Kidney (tissue), 14 donors: ENCODE measurements around the gene SEPTIN8. TPM values are rescaled to one million over a fixed set of nuclear protein-coding genes. Genes with fewer than 3 reads are reported as not detected.

Source experiments
- DNase-seq, 5 donors: peaks; one replicate each; pipeline ENCODE4 v3.0.0-alpha.2; 2013 to 2020
- FAIRE-seq: peaks from 2 replicates; lab custom pipeline; 2012; peaks lifted over from hg19 to GRCh38; lab: Jason Lieb, UNC
- H3K27ac ChIP-seq, 2 donors: one replicate each; pipeline ENCODE4 v1.7.0; 2013; ENCODE audit warnings: low read depth in 2 of 2, low read length in 2 of 2, inconsistent platforms in 1 of 2
- H3K27me3 ChIP-seq: one replicate; pipeline ENCODE4 v1.7.1; 2013; ENCODE audit warnings: low read length, inconsistent platforms; ENCODE audit not compliant: control insufficient read depth, insufficient read depth
- H3K36me3 ChIP-seq, 3 donors: one replicate each; pipeline versions ENCODE4 v1.7.0 to v1.7.1; 2013; ENCODE audit warnings: low read length in 3 of 3, control low read depth in 1 of 3, inconsistent platforms in 1 of 3; ENCODE audit not compliant: insufficient read depth in 3 of 3, control insufficient read depth in 2 of 3
- H3K4me1 ChIP-seq, 3 donors: one replicate each; pipeline versions ENCODE4 v1.7.0 to v1.7.1; 2013; ENCODE audit warnings: low read length in 3 of 3, inconsistent platforms in 1 of 3, low read depth in 1 of 3; ENCODE audit not compliant: control insufficient read depth in 2 of 3, insufficient read depth in 2 of 3
- H3K4me3 ChIP-seq, 3 donors: one replicate each; pipeline versions ENCODE4 v1.7.0 to v1.8.1; 2013; ENCODE audit warnings: low read length in 3 of 3, control low read depth in 1 of 3, inconsistent platforms in 1 of 3
- H3K9ac ChIP-seq, 3 donors: one replicate each; pipeline versions ENCODE4 v1.7.0 to v1.7.1; 2013; ENCODE audit warnings: low read length in 3 of 3, control low read depth in 1 of 3, inconsistent platforms in 1 of 3
- H3K9me3 ChIP-seq, 3 donors: one replicate each; pipeline versions ENCODE4 v1.7.0 to v1.7.1; 2013; ENCODE audit warnings: low read length in 3 of 3, control low read depth in 1 of 3, inconsistent platforms in 1 of 3; ENCODE audit not compliant: control insufficient read depth in 2 of 3, insufficient read depth in 1 of 3
- CTCF ChIP-seq: IDR thresholded peaks from 3 replicates; pipeline ENCODE4 v1.5.1; 2012; ENCODE audit warnings: mild to moderate bottlenecking, moderate library complexity, borderline replicate concordance; ENCODE audit not compliant: insufficient read depth; ENCODE audit errors: extremely low read depth
- intact Hi-C: fragments of 100-400 bp; cut with DNase I; formaldehyde crosslinking; loops from one replicate; pipeline ENCODE4 v1.11.1; 2022
- polyA plus RNA-seq: library from polyadenylated mRNA; stranded (reverse); fragments of 350-450 nt; fragmentation: Illumina TruSeq; extraction: RNeasy Lipid Tissue Mini Kit (QIAGEN cat#74804); gene quantifications from one replicate; pipeline ENCODE4 v1.2.3, GENCODE V29; 2014; ENCODE audit warnings: low read depth, low replicate concordance; ENCODE audit not compliant: insufficient read depth
- total RNA-seq: library from RNA; stranded (reverse); fragmentation: NEBNext Ultra II Directional; extraction: Animal tissue kit (Norgen Biotek cat#: 25700); gene quantifications from one replicate; pipeline ENCODE4 v1.2.1, GENCODE V29; 2021
- donor health status: control.
- donor health status: control.
- donor health status: control.
- donor health status: control.
- donor health status: control.
- donor health status: DM: yes; HTN: yes; CAD: no.
- donor health status: Normal renal cell carcinoma (clear cell type).

Gene SEPTIN8
- total and polyA plus RNA-seq, 2 donors from 2014 or later: 24.9 to 54.4 TPM

- FAIRE-seq (no peak), DNase-seq (peak in 1 of 5 donors; percentile 18)
- H3K27ac ChIP-seq: no peak overlapping the region
- peaks cover 2 to 48% (median 28%) of the 10 kb centered on the region in 3 donors for H3K36me3 ChIP-seq
- TF ChIP-seq CTCF: no peak
- H3K4me1 ChIP-seq: no peaks in the 10 kb centered on the region
- H3K4me3 ChIP-seq: no peak overlapping the region
- intact Hi-C loops: no loop called here
- no peaks in the 10 kb centered on the region for H3K9me3 ChIP-seq
- no peak overlapping the region for H3K9ac ChIP-seq
- H3K27me3 ChIP-seq: no peaks in the 10 kb centered on the region
Measured at GRCh38 chr5:132761321-132762240, 15.5 kb downstream of the SEPTIN8 start.

GRCh38 chr5:132760601-132761317 lies 16.3 kb downstream of the SEPTIN8 start:
- H3K9ac ChIP-seq: no peak overlapping the region
- no peaks in the 10 kb centered on the region for H3K4me1 ChIP-seq
- no peak for TF ChIP-seq CTCF
- FAIRE-seq: no peak
- peaks cover 2 to 48% (median 28%) of the 10 kb centered on the region in 3 donors for H3K36me3 ChIP-seq
- no peaks in the 10 kb centered on the region for H3K27me3 ChIP-seq
- H3K9me3 ChIP-seq: no peaks in the 10 kb centered on the region
- H3K27ac ChIP-seq: no peak overlapping the region
- intact Hi-C loops: no loop called here
- peak in 1 of 5 donors; percentile 19 for DNase-seq
- no peak overlapping the region for H3K4me3 ChIP-seq

GRCh38 chr5:132760049-132760420 lies 17.0 kb downstream of the SEPTIN8 start:
- Histone ChIP-seq H3K9ac (no peak overlapping the region), H3K36me3 (peaks cover 2 to 48% (median 27%) of the 10 kb centered on the region in 3 donors), H3K27me3 (no peaks in the 10 kb centered on the region), H3K4me3 (no peak overlapping the region), H3K4me1 (no peaks in the 10 kb centered on the region), H3K27ac (no peak overlapping the region), H3K9me3 (no peaks in the 10 kb centered on the region)
- FAIRE-seq: no peak
- TF ChIP-seq CTCF: no peak
- intact Hi-C loops: no loop called here
- DNase-seq: no peak
